Gastroesophageal sphincter (tissue), 4 donors: ENCODE data around the gene PTPN20. TPM values are rescaled to one million over a fixed set of nuclear protein-coding genes. Genes with fewer than 3 reads are reported as not detected.

Experiments used
- ATAC-seq: fragments of 150-250 bp; one replicate; pipeline ENCODE4 v1.9.1; 2016; ENCODE audit warnings: mild to moderate bottlenecking, moderate library complexity
- H3K27ac ChIP-seq, 4 donors: fragments of 200-600 bp; sonication (generic) in 3 of 4; 1 replicate in 3 of 4; 2 replicates in 1 of 4; pipeline ENCODE4 v1.5.1; 2016 to 2019
- H3K27me3 ChIP-seq: fragments of 200-600 bp; sonication (generic); one replicate; pipeline ENCODE4 v1.5.1; 2019
- H3K36me3 ChIP-seq, 2 donors: fragments of 200-600 bp; sonication (generic); one replicate each; pipeline ENCODE4 v1.5.1; 2019; ENCODE audit warnings: control low read depth in 1 of 2
- H3K4me1 ChIP-seq, 3 donors: fragments of 200-600 bp; sonication (generic); 1 replicate in 2 of 3; 2 replicates in 1 of 3; pipeline ENCODE4 v1.5.1; 2016 to 2019; ENCODE audit warnings: control low read depth in 2 of 3
- H3K4me3 ChIP-seq, 2 donors: fragments of 200-600 bp; sonication (generic); one replicate each; pipeline ENCODE4 v1.5.1; 2019; ENCODE audit warnings: mild to moderate bottlenecking in 1 of 2, moderate library complexity in 1 of 2
- H3K9me3 ChIP-seq, 3 donors: fragments of 200-600 bp; sonication (generic); one replicate each; pipeline ENCODE4 v1.5.1; 2017 to 2019; ENCODE audit warnings: control low read depth in 2 of 3
- CTCF ChIP-seq, 4 experiments: fragments of 200-600 bp in 2 of 4; fragments of 450-650 bp in 2 of 4; sonication (generic) in 1 of 4; IDR thresholded peaks; one replicate each; pipeline ENCODE4 v1.5.1; 2017 to 2019; ENCODE audit warnings: antibody characterized with exemption in 4 of 4, mild to moderate bottlenecking in 2 of 4, moderate library complexity in 2 of 4
- EP300 ChIP-seq: sonication (generic); formaldehyde crosslinking; IDR thresholded peaks from one replicate; pipeline ENCODE4 v1.6.1; 2017; ENCODE audit warnings: antibody characterized with exemption, mild to moderate bottlenecking
- POLR2A ChIP-seq, 2 donors: fragments of 450-650 bp; IDR thresholded peaks; one replicate each; pipeline ENCODE4 v1.6.1; 2017; ENCODE audit warnings: antibody characterized with exemption in 2 of 2, mild to moderate bottlenecking in 2 of 2, moderate library complexity in 1 of 2
- POLR2AphosphoS5 ChIP-seq: sonication (generic); formaldehyde crosslinking; IDR thresholded peaks from one replicate; pipeline ENCODE4 v1.6.1; 2017; ENCODE audit warnings: antibody characterized with exemption
- WGBS, 2 donors: methylation state at CpG; one replicate each; pipeline ENCODE4 v1.1.5; 2018; ENCODE audit warnings: low coverage in 1 of 2; 5-methylcytosine and 5-hydroxymethylcytosine counted together
- total RNA-seq, 4 donors: library from RNA; depleted of rRNA; stranded (reverse); fragments of >200 nt; gene quantifications; one replicate each; pipeline ENCODE4 v1.1.0, GENCODE V29; 2016

Gene PTPN20
- total RNA-seq, 4 donors from 2014 or later = 0.94 to 9.5 (median 2.8) TPM

- Histone ChIP-seq H3K4me1 (peaks cover 0 to 10% (median 0%) of the 10 kb centered on the region in 3 donors), H3K27ac (peak overlapping the region in 1 of 4 donors; percentile 20), H3K27me3 (no peaks in the 10 kb centered on the region), H3K36me3 (no peaks in the 10 kb centered on the region), H3K4me3 (no peak overlapping the region), H3K9me3 (no peaks in the 10 kb centered on the region)
- no peak for TF ChIP-seq POLR2A (IDR thresholded peaks at IDR 0.05)
- TF ChIP-seq CTCF (IDR thresholded peaks at IDR 0.05) = no peak
- no peak for TF ChIP-seq POLR2AphosphoS5
- no peak for TF ChIP-seq EP300
- ATAC-seq = no peak
- 51 to 67% methylated on average over 1 to 2 of the region's 6 CpGs for WGBS, 2 donors
Measured at GRCh38 chr10:47049056-47049851, 138.0 kb downstream of the PTPN20 start.

GRCh38 chr10:47049906-47050305, 138.7 kb downstream of the PTPN20 start:
- H3K4me1 ChIP-seq = peaks cover 0 to 10% (median 0%) of the 10 kb centered on the region in 3 donors
- ATAC-seq = no peak
- H3K36me3 ChIP-seq = no peaks in the 10 kb centered on the region
- no peaks in the 10 kb centered on the region for H3K9me3 ChIP-seq
- no peaks in the 10 kb centered on the region for H3K27me3 ChIP-seq
- WGBS, 2 donors = 50% methylated on average over 2 of the region's 6 CpGs; no CpG with 5 or more reads in 1 of the 2 donors
- TF ChIP-seq CTCF (IDR thresholded peaks at IDR 0.05) (no peak), EP300 (no peak), POLR2AphosphoS5 (no peak), POLR2A (IDR thresholded peaks at IDR 0.05) (no peak)
- no peak overlapping the region for H3K4me3 ChIP-seq
- no peak overlapping the region for H3K27ac ChIP-seq

- H3K4me3 ChIP-seq = no peak overlapping the region
- H3K9me3 ChIP-seq = no peaks in the 10 kb centered on the region
- no peak for ATAC-seq
- WGBS, 2 donors = 83 to 97% methylated on average over 2 to 4 of the region's 16 CpGs
- no peak for TF ChIP-seq POLR2AphosphoS5
- H3K4me1 ChIP-seq = peaks cover 0 to 10% (median 0%) of the 10 kb centered on the region in 3 donors
- H3K27me3 ChIP-seq = no peaks in the 10 kb centered on the region
- no peak overlapping the region for H3K27ac ChIP-seq
- H3K36me3 ChIP-seq = no peaks in the 10 kb centered on the region
Measured at GRCh38 chr10:47050618-47051455, 139.6 kb downstream of the PTPN20 start.

- Histone ChIP-seq H3K4me3 (no peak overlapping the region), H3K36me3 (no peaks in the 10 kb centered on the region), H3K9me3 (no peaks in the 10 kb centered on the region), H3K27me3 (no peaks in the 10 kb centered on the region), H3K4me1 (peaks cover 0 to 10% (median 0%) of the 10 kb centered on the region in 3 donors), H3K27ac (no peak overlapping the region)
- WGBS, 2 donors = 75 to 80% methylated on average over 1 to 4 of the region's 5 CpGs
- TF ChIP-seq POLR2A (IDR thresholded peaks at IDR 0.05) = no peak
- TF ChIP-seq POLR2AphosphoS5 = no peak
- no peak for TF ChIP-seq EP300
- TF ChIP-seq CTCF (IDR thresholded peaks at IDR 0.05) = no peak
- no peak for ATAC-seq
Measured at GRCh38 chr10:47051741-47052238, 140.6 kb downstream of the PTPN20 start.
